Measurements from ENCODE around the gene ABCB10. TPM values are rescaled to one million over a fixed set of nuclear protein-coding genes. Genes with fewer than 3 reads are reported as not detected.
A peak's percentile ranks its signal among the peaks of the same experiment; 100 is the strongest.
"Not testable (repeated sequence)": the region's sequence is repeated elsewhere in the genome, so short reads cannot be mapped to it uniquely, and the experiment has no call there.

Gene ABCB10
- total RNA-seq, 2 donors from 2014 or later: 11.0 to 21.9 TPM

- 89% methylated on average over 3 of the region's 3 CpGs for WGBS
- Histone ChIP-seq H3K9me3 (no peaks in the 10 kb centered on the region), H3K4me1 (replicated peaks) (no peaks in the 10 kb centered on the region), H3K36me3 (peaks cover 0 to 4% of the 10 kb centered on the region in 2 donors), H3K27me3 (replicated peaks; ENCODE audit: insufficient read depth) (no peaks in the 10 kb centered on the region), H3K4me3 (no peak overlapping the region), H3K27ac (no peak overlapping the region)
- no peak for DNase-seq (ENCODE audit: low spot score)
- intact Hi-C loops (cut with DNase I): loop anchor here (5.0 kb wide), 1 partner anchor 42 kb away; the partner anchor contains the start of gene ABCB10
- no peak for TF ChIP-seq CTCF (IDR thresholded peaks at IDR 0.05)
- TF ChIP-seq POLR2A (IDR thresholded peaks at IDR 0.05): no peak
Observed at GRCh38 chr1:229599218-229599954, 40.9 kb upstream of the ABCB10 start.

- H3K9me3 ChIP-seq: no peaks in the 10 kb centered on the region
- peaks cover 0 to 6% of the 10 kb centered on the region in 2 donors for H3K36me3 ChIP-seq
- TF ChIP-seq CTCF (IDR thresholded peaks at IDR 0.05): no peak
- TF ChIP-seq POLR2A (IDR thresholded peaks at IDR 0.05): no peak
- no peak for TF ChIP-seq POLR2AphosphoS5 (IDR thresholded peaks at IDR 0.05)
- no peak overlapping the region for H3K4me3 ChIP-seq
- H3K4me1 ChIP-seq (replicated peaks): no peaks in the 10 kb centered on the region
- intact Hi-C loops (cut with DNase I): loop anchor here (5.0 kb wide), 1 partner anchor 41 kb away; the partner anchor contains the start of gene ABCB10
- no peak for DNase-seq (ENCODE audit: low spot score)
- 66% methylated on average over 3 of the region's 3 CpGs for WGBS
- H3K27me3 ChIP-seq (replicated peaks; ENCODE audit: insufficient read depth): no peaks in the 10 kb centered on the region
- H3K27ac ChIP-seq: peak overlapping the region; percentile 36 to 41
Observed at GRCh38 chr1:229597877-229598276, 39.4 kb upstream of the ABCB10 start.

- no peaks in the 10 kb centered on the region for H3K27me3 ChIP-seq (replicated peaks; ENCODE audit: insufficient read depth)
- no peak overlapping the region for H3K4me3 ChIP-seq
- H3K36me3 ChIP-seq: peaks cover 0 to 6% of the 10 kb centered on the region in 2 donors
- peak overlapping the region; percentile 36 to 41 for H3K27ac ChIP-seq
- WGBS: 51% methylated on average over 7 of the region's 7 CpGs
- H3K9me3 ChIP-seq: no peaks in the 10 kb centered on the region
- TF ChIP-seq CTCF (IDR thresholded peaks at IDR 0.05) (no peak), POLR2A (IDR thresholded peaks at IDR 0.05) (no peak), POLR2AphosphoS5 (IDR thresholded peaks at IDR 0.05) (no peak)
- DNase-seq (ENCODE audit: low spot score): no peak
- no peaks in the 10 kb centered on the region for H3K4me1 ChIP-seq (replicated peaks)
- intact Hi-C loops (cut with DNase I): loop anchor here (5.0 kb wide), 1 partner anchor 40 kb away; the partner anchor contains the start of gene ABCB10
Observed at GRCh38 chr1:229596925-229597699, 38.6 kb upstream of the ABCB10 start.

GRCh38 chr1:229595876-229596275 lies 37.4 kb upstream of the ABCB10 start:
- H3K4me1 ChIP-seq (replicated peaks); H3K36me3 ChIP-seq; DNase-seq (ENCODE audit: low spot score); H3K9me3 ChIP-seq; H3K27me3 ChIP-seq (replicated peaks; ENCODE audit: insufficient read depth); H3K27ac ChIP-seq; H3K4me3 ChIP-seq: not testable (repeated sequence)
- intact Hi-C loops (cut with DNase I): loop anchor here (5.0 kb wide), 1 partner anchor 39 kb away; the partner anchor contains the start of gene ABCB10
- WGBS: 94% methylated on average over 7 of the region's 7 CpGs

- no peaks in the 10 kb centered on the region for H3K4me1 ChIP-seq (replicated peaks)
- H3K27me3 ChIP-seq (replicated peaks; ENCODE audit: insufficient read depth): no peaks in the 10 kb centered on the region
- peaks cover 0 to 6% of the 10 kb centered on the region in 2 donors for H3K36me3 ChIP-seq
- no peak for TF ChIP-seq POLR2A (IDR thresholded peaks at IDR 0.05)
- TF ChIP-seq POLR2AphosphoS5 (IDR thresholded peaks at IDR 0.05): no peak
- intact Hi-C loops (cut with DNase I): loop anchor here (5.0 kb wide), 1 partner anchor 37 kb away; the partner anchor contains the start of gene ABCB10
- no peak overlapping the region for H3K4me3 ChIP-seq
- no peaks in the 10 kb centered on the region for H3K9me3 ChIP-seq
- 93% methylated on average over 34 of the region's 34 CpGs for WGBS
- no peak for DNase-seq (ENCODE audit: low spot score)
- no peak overlapping the region for H3K27ac ChIP-seq
Observed at GRCh38 chr1:229594227-229595008, 35.9 kb upstream of the ABCB10 start.

Measured in prostate gland (tissue), 2 donors.